HFFc6 (cell line): Measurements from ENCODE around the gene BAZ2B. TPM values are rescaled to one million over a fixed set of nuclear protein-coding genes. Genes with fewer than 3 reads are reported as not detected.
"Not testable (repeated sequence)": the region's sequence is repeated elsewhere in the genome, so short reads cannot be mapped to it uniquely, and the experiment has no call there.

ENCODE experiments used
- DNase-seq: peaks from one replicate; pipeline ENCODE4 v3.0.0-alpha.2; 2018
- H3K27ac Mint-ChIP-seq: 2 replicates; pipeline ENCODE4 v1.8.0; 2020; ENCODE audit warnings: mild to moderate bottlenecking, mixed read lengths
- H3K27me3 Mint-ChIP-seq: 2 replicates; pipeline ENCODE4 v1.8.0; 2021; ENCODE audit warnings: mild to moderate bottlenecking, moderate library complexity, mixed read lengths; ENCODE audit not compliant: insufficient read depth
- H3K36me3 Mint-ChIP-seq: 2 replicates; pipeline ENCODE4 v1.8.0; 2021; ENCODE audit warnings: low read depth, mixed read lengths
- H3K4me1 Mint-ChIP-seq: 2 replicates; pipeline ENCODE4 v1.8.0; 2020; ENCODE audit warnings: low read depth, mixed read lengths
- H3K4me3 Mint-ChIP-seq: 2 replicates; pipeline ENCODE4 v1.8.0; 2020; ENCODE audit warnings: mild to moderate bottlenecking, moderate library complexity, mixed read lengths
- H3K9me3 Mint-ChIP-seq: 2 replicates; pipeline ENCODE4 v1.8.0; 2020; ENCODE audit warnings: mild to moderate bottlenecking, mixed read lengths
- CTCF ChIP-seq: fragments of 200-600 bp; sonication (generic); IDR thresholded peaks from 2 replicates; pipeline ENCODE4 v1.5.0; 2021; ENCODE audit warnings: antibody characterized with exemption, mild to moderate bottlenecking
- total RNA-seq, 6 experiments: library from RNA; stranded (reverse); fragmentation: NEBNext Ultra II Directional; extraction: Animal tissue kit (Norgen Biotek cat#: 25700); gene quantifications; 2 replicates in 1 of 6; 3 replicates in 5 of 6; pipeline ENCODE4 v1.2.3, GENCODE V29; 2021

The BAZ2B gene
- total RNA-seq, 6 experiments from 2014 or later: 18.6 to 23.7 (median 19.2) TPM

DNA sequence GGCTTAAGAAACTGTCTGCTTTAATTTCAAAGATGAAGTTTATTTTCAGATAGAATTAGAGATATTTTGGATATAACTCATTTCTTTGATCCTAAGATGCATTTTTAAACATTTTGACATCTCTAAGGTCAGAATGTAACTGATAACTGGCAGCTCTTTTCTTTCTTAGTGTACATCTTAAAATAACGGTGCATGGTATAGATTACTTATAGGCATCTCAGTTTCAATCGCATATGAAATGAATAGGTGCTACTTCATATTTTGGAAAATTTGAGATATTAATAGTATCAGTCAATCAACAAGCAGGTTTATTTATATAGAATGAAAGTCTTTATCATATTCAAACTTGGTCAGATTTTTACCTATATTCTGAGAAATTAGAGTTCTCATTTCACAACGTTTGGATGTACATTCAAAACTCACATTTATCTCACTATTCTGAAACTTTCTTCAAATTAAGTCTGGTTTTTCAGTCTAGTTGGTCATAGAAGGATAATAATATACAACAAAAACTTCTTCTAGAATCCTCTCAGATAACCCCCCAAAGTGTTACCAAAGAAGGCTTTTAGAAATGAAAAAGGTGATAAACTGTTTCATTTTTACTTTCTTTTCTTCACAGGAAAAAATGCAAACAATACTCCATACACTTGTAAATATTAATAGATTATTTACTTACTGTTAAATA is 207.1 kb downstream of the BAZ2B start:
- H3K27me3 Mint-ChIP-seq: no peaks in the 10 kb centered on the region
- H3K27ac Mint-ChIP-seq: no peak overlapping the region
- no peaks in the 10 kb centered on the region for H3K4me1 Mint-ChIP-seq
- no peak for TF ChIP-seq CTCF
- H3K9me3 Mint-ChIP-seq: no peaks in the 10 kb centered on the region
- DNase-seq: no peak
- peaks cover 9% of the 10 kb centered on the region for H3K36me3 Mint-ChIP-seq
- no peak overlapping the region for H3K4me3 Mint-ChIP-seq

DNA sequence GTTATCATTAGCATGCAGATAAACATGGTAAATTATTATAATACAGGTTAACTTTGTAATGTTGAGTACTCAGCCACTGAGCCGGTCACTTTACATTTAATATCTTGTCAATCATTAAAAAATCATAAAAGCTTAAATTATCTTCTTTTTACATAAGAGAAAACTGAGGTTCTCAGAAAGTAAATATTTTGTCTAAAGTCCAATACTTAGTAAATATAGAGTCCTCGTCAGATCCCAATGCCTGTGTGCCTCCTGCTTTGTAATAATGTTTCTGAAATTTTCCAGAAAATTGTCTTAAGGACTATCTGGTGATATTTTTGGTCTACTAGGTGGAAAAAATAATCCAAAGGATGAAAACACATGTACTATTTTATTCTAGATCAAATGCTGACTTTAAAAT is 213.6 kb downstream of the BAZ2B start:
- H3K27me3 Mint-ChIP-seq: no peaks in the 10 kb centered on the region
- DNase-seq: no peak
- no peak overlapping the region for H3K4me3 Mint-ChIP-seq
- H3K27ac Mint-ChIP-seq: no peak overlapping the region
- H3K9me3 Mint-ChIP-seq: no peaks in the 10 kb centered on the region
- TF ChIP-seq CTCF: no peak
- peaks cover 9% of the 10 kb centered on the region for H3K36me3 Mint-ChIP-seq
- H3K4me1 Mint-ChIP-seq: peaks cover 12% of the 10 kb centered on the region

DNA sequence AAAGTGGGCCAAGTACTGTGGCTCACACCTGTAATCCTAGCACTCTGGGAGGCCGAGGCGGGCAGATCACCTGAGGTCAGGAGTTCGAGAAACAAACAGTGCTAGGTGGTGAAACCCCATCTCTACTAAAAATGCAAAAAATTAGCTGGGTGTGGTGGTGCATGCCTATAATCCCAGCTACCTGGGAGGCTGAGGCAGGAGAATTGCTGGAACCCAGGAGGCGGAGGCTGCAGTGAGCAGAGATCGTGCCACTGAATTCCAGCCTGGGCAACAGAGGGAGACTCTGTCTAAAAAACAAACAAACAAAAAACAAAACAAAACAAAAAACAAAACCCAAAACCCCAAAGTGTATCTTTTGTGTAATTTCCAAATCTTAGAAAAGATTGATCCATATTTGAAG is 214.2 kb downstream of the BAZ2B start:
- not testable (repeated sequence) for H3K27me3 Mint-ChIP-seq, DNase-seq, H3K4me3 Mint-ChIP-seq, H3K9me3 Mint-ChIP-seq, H3K36me3 Mint-ChIP-seq, H3K27ac Mint-ChIP-seq
- peaks cover 12% of the 10 kb centered on the region for H3K4me1 Mint-ChIP-seq

GRCh38 chr2:159399716-159400415 is 216.5 kb downstream of the BAZ2B start:
- Mint-ChIP-seq H3K4me1 (peaks cover 12% of the 10 kb centered on the region), H3K36me3 (peaks cover 7% of the 10 kb centered on the region), H3K27me3 (no peaks in the 10 kb centered on the region), H3K4me3 (peak overlapping the region; percentile 60), H3K9me3 (no peaks in the 10 kb centered on the region), H3K27ac (peak overlapping the region; percentile 79)
- peak; percentile 90 for DNase-seq
- TF ChIP-seq CTCF: no peak

DNA sequence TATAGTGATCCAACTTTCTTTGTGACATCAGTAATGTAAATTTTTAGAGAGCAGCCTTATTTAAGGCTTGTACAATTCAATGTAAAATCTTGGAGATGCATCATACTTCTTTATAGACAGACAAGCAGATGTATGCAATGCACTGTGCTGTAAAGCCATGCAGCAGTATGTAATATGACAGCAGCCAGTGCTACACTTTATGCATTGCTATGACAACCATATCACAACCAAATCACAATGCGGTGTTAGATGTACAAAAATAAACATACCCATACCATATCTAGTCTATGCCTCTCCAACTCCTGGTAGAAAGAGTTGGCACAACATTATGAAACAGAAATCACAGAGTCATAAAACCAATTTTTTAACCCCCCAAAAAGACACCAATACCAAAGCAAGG is 219.5 kb downstream of the BAZ2B start:
- H3K4me3 Mint-ChIP-seq: no peak overlapping the region
- DNase-seq: no peak
- H3K36me3 Mint-ChIP-seq: peaks cover 4% of the 10 kb centered on the region; the same call in 1 of the 2 replicates
- no peak for TF ChIP-seq CTCF
- H3K9me3 Mint-ChIP-seq: no peaks in the 10 kb centered on the region
- peaks cover 12% of the 10 kb centered on the region for H3K4me1 Mint-ChIP-seq
- H3K27ac Mint-ChIP-seq: no peak overlapping the region
- no peaks in the 10 kb centered on the region for H3K27me3 Mint-ChIP-seq

DNA sequence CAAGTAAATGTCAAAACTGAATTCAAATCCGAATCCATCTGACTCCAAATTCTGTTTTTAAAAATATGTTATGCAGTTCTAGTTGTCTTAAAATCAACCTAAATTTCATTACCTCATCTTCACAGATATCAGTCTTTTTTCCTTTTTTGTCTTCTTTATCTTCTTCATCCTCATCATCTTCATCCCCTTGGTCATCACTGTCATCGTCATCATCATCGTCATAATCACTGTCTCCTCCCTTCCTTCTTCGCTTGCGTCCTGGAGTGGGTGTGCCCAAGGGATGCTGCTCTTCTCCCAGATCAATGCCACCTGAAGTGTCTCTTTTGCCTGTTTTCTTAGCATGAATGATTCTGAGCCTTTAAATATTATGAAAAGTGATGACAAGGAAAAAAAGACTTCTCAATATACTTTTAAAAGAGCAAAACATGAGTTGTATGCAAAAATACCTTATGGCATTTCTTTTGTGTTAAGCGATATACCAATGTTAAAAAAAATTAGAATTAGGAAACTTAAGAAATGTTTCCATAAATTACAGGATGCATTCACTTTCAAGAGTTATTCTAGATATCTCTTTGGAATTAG is 233.8 kb downstream of the BAZ2B start:
- no peaks in the 10 kb centered on the region for H3K4me1 Mint-ChIP-seq
- no peak for DNase-seq
- no peaks in the 10 kb centered on the region for H3K9me3 Mint-ChIP-seq
- H3K4me3 Mint-ChIP-seq: no peak overlapping the region
- TF ChIP-seq CTCF: no peak
- peaks cover 5% of the 10 kb centered on the region for H3K36me3 Mint-ChIP-seq
- H3K27ac Mint-ChIP-seq: no peak overlapping the region
- no peaks in the 10 kb centered on the region for H3K27me3 Mint-ChIP-seq
